ENCODE data around the gene LOXHD1. TPM values are rescaled to one million over a fixed set of nuclear protein-coding genes. Genes with fewer than 3 reads are reported as not detected.

The LOXHD1 gene
- total RNA-seq, 4 donors from 2014 or later: 0.16 TPM; not detected in 3

DNA sequence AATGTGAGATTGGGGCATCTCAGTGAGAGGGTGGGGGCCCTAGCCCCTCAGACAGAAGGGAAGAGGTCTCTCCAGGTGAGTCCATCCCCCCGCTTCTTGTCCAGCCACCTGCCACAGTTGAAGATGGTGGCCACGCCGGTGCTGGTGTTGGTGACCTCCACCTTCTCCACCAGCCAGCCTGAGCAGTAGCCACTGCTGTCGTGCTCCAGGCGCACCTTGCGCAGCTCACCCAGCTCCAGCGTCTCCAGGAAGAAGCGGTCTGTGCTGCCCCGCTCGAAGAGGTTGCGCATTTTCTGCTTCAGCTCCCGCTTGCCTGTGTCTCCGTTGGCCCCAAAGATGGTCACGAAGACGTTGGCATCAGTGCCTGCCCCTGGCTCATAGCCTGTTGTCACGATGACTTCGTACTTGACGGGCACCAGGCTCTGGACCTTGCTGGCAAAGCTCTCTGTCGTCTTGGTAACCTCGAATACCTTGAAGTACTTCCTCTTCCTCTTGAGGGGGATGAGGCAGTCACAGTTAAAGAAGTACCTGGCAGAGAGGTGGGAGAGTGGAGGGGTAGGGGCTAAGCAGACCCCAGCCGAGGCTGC is 179.5 kb downstream of the LOXHD1 start:
- TF ChIP-seq EP300 (IDR thresholded peaks at IDR 0.05; ENCODE audit: low read depth) (no peak), POLR2AphosphoS5 (IDR thresholded peaks at IDR 0.05) (no peak), CTCF (IDR thresholded peaks at IDR 0.05) (no peak), POLR2A (IDR thresholded peaks at IDR 0.05) (no peak)
- in situ Hi-C loops (cut with MboI; ENCODE audit: low pct_ligation_motif_present in 1 of 4, low pct_unique_long_range_greater_than_20kb in 1 of 4, low sequenced_read_pairs in 3 of 4): loop anchor here (10.0 to 25.0 kb wide), 3 partner anchors 190 to 315 kb away; a partner anchor contains a TSS
- 83% methylated on average over 21 of the region's 21 CpGs; no CpG with 5 or more reads in 1 of the 2 donors for WGBS, 2 donors (ENCODE audit: low coverage in 1 of 2)

DNA sequence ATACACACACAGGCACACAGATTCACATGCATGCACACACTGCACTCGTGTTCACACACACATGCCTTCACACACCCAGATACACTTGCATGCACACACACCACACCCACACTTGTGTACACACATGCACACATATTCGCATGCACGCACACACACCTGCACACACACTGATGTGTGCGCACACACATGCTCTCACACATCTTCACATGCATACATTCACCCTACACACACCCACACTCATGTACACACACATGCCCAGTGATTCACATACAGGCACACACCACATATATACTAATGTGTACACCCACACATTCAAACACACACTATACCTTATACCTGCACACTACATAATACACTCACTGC is 181.6 kb downstream of the LOXHD1 start:
- no peak for TF ChIP-seq POLR2A (IDR thresholded peaks at IDR 0.05)
- no peak for TF ChIP-seq EP300 (IDR thresholded peaks at IDR 0.05; ENCODE audit: low read depth)
- TF ChIP-seq CTCF (IDR thresholded peaks at IDR 0.05): no peak
- TF ChIP-seq POLR2AphosphoS5 (IDR thresholded peaks at IDR 0.05): no peak
- no peaks in the 10 kb centered on the region for H3K36me3 ChIP-seq
- no peaks in the 10 kb centered on the region for H3K9me3 ChIP-seq
- no peaks in the 10 kb centered on the region for H3K4me1 ChIP-seq
- DNase-seq: no peak
- in situ Hi-C loops (cut with MboI; ENCODE audit: low pct_ligation_motif_present in 1 of 4, low pct_unique_long_range_greater_than_20kb in 1 of 4, low sequenced_read_pairs in 3 of 4): loop anchor here (10.0 to 25.0 kb wide), 3 partner anchors 188 to 313 kb away; a partner anchor contains a TSS
- intact Hi-C loops (cut with DNase I; ENCODE audit: low total_unique reads): no loop called here
- H3K4me3 ChIP-seq: no peak overlapping the region
- WGBS, 2 donors (ENCODE audit: low coverage in 1 of 2): 87% methylated on average over 4 of the region's 4 CpGs; no CpG with 5 or more reads in 1 of the 2 donors
- H3K27ac ChIP-seq: no peak overlapping the region
- H3K27me3 ChIP-seq: no peaks in the 10 kb centered on the region

More for the DNA sequence above, 179.5 kb downstream of the LOXHD1 start:
- intact Hi-C loops (cut with DNase I; ENCODE audit: low total_unique reads): no loop called here
- Histone ChIP-seq H3K4me3 (no peak overlapping the region), H3K27ac (no peak overlapping the region), H3K4me1 (no peaks in the 10 kb centered on the region), H3K9me3 (peaks cover 0 to 2% of the 10 kb centered on the region in 2 donors), H3K27me3 (no peaks in the 10 kb centered on the region), H3K36me3 (no peaks in the 10 kb centered on the region)
- no peak for DNase-seq

DNA sequence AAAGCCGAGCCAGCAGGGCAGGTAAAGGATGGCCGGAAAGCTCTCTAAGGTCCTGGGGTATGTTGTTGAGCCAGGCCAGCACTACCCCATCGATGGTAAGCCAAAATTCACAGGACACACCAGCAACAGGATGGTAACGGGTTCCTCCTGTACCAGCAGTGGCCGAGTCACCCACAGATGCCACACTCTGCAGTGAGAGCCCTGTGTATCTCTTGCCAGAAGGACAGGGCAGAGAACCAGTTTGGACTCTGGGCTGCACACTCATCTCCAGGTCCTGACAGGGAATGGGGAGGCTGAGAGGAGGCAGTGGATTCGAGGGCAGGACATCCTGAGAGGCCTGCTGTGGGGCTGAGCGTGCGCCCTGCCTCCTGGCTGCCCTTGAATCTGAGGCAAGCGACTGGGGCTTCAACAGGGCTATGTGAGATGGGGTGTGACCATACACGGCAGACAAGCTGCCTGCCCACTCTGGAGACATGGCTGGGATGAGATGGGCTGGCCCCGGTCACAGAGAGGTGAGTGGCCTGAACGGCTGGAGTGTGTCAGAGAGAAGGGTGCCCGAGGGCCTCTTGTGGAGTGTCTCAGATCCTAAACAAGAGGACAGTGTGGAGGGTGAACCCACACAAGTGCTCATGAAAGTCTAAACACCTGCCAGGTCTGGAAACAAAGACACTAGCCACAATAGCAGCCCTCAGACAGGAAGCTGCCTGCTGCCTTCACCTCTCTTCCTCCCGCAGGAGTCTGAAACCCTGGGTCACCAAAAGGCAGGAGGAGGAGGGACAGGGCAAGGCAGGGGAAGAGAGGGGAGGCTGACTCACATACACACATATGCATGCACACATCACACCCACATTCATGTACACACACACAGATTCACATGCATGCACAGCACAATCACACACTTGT is 182.3 kb downstream of the LOXHD1 start:
- Histone ChIP-seq H3K4me1 (no peaks in the 10 kb centered on the region), H3K27me3 (no peaks in the 10 kb centered on the region), H3K27ac (no peak overlapping the region), H3K9me3 (no peaks in the 10 kb centered on the region), H3K4me3 (no peak overlapping the region), H3K36me3 (no peaks in the 10 kb centered on the region)
- in situ Hi-C loops (cut with MboI; ENCODE audit: low pct_ligation_motif_present in 1 of 4, low pct_unique_long_range_greater_than_20kb in 1 of 4, low sequenced_read_pairs in 3 of 4) (loop anchor here (10.0 to 25.0 kb wide), 3 partner anchors 187 to 312 kb away; a partner anchor contains a TSS), intact Hi-C loops (cut with DNase I; ENCODE audit: low total_unique reads) (no loop called here)
- 65 to 90% methylated on average over 2 to 14 of the region's 14 CpGs for WGBS, 2 donors (ENCODE audit: low coverage in 1 of 2)
- no peak for DNase-seq
- no peak for TF ChIP-seq EP300 (IDR thresholded peaks at IDR 0.05; ENCODE audit: low read depth)
- TF ChIP-seq POLR2AphosphoS5 (IDR thresholded peaks at IDR 0.05): no peak
- TF ChIP-seq POLR2A (IDR thresholded peaks at IDR 0.05): no peak
- no peak for TF ChIP-seq CTCF (IDR thresholded peaks at IDR 0.05)

DNA sequence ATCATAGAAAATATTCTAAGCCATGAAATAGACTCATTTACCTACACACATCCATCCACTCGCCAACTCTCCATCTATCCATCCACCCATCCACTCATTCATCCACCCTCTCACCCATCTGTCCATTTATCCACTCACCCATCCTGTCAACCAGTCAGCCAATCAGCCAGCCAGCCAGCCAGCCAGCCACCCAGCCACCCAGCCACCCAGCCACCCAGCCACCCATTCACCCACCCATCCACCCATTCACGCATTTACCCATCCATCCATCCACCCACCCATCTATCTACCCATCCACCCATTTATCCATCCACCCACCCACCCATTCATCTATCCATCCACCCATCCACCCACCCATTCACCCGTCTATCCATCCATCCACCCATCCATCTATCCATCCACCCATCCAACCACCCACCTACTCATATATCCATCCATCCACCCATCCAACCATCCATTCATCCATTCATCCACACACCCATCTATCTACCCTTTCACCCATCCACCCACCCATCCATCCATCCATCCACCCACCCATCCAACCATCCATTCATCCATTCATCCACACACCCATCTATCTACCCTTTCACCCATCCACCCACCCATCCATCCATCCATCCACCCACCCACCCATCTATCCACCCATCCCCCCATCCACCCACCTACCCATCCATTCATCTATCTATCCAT is 185.1 kb downstream of the LOXHD1 start:
- intact Hi-C loops (cut with DNase I; ENCODE audit: low total_unique reads): no loop called here
- no peaks in the 10 kb centered on the region for H3K9me3 ChIP-seq
- 76 to 90% methylated on average over 3 of the region's 3 CpGs for WGBS, 2 donors (ENCODE audit: low coverage in 1 of 2)
- no peaks in the 10 kb centered on the region for H3K4me1 ChIP-seq
- H3K27me3 ChIP-seq: no peaks in the 10 kb centered on the region
- no peaks in the 10 kb centered on the region for H3K36me3 ChIP-seq
- H3K4me3 ChIP-seq: no peak overlapping the region
- in situ Hi-C loops (cut with MboI; ENCODE audit: low pct_ligation_motif_present in 1 of 4, low pct_unique_long_range_greater_than_20kb in 1 of 4, low sequenced_read_pairs in 3 of 4): loop anchor here in 1 of 4 donors (10.0 kb wide), 1 partner anchor 187 kb away; no protein-coding TSS in a partner anchor
- TF ChIP-seq CTCF (IDR thresholded peaks at IDR 0.05) (no peak), POLR2AphosphoS5 (IDR thresholded peaks at IDR 0.05) (no peak), POLR2A (IDR thresholded peaks at IDR 0.05) (no peak), EP300 (IDR thresholded peaks at IDR 0.05; ENCODE audit: low read depth) (no peak)
- no peak overlapping the region for H3K27ac ChIP-seq
- DNase-seq: no peak
